Measurements from ENCODE around the gene KCNF1.

DNA sequence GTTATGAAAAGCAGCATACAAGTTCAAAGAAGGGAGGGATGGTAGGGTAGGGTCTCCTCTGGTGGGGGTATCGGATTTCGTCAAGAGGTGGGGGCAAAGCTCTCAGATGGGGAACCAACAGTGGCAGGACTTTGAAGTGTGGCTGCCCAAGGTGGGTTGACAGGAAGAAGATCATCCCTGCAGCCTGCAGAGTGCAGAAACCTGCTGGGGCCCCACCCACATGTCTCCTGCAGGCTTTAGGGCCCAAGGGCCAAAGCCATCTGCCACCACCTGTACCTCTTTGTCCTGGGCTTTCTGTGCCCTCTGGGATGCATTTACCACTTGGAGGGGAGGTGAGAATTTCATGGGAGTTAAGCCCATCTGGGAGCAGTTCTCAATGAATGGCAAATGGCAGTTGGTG lies 42.7 kb downstream of the KCNF1 start:
- TF ChIP-seq, protein P1, sequence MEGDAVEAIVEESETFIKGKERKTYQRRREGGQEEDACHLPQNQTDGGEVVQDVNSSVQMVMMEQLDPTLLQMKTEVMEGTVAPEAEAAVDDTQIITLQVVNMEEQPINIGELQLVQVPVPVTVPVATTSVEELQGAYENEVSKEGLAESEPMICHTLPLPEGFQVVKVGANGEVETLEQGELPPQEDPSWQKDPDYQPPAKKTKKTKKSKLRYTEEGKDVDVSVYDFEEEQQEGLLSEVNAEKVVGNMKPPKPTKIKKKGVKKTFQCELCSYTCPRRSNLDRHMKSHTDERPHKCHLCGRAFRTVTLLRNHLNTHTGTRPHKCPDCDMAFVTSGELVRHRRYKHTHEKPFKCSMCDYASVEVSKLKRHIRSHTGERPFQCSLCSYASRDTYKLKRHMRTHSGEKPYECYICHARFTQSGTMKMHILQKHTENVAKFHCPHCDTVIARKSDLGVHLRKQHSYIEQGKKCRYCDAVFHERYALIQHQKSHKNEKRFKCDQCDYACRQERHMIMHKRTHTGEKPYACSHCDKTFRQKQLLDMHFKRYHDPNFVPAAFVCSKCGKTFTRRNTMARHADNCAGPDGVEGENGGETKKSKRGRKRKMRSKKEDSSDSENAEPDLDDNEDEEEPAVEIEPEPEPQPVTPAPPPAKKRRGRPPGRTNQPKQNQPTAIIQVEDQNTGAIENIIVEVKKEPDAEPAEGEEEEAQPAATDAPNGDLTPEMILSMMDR (IDR thresholded peaks at IDR 0.05): no peak
- no peak for TF ChIP-seq PRRX2 (CRISPR knock-in tag; IDR thresholded peaks at IDR 0.05)
- TF ChIP-seq, protein P2, sequence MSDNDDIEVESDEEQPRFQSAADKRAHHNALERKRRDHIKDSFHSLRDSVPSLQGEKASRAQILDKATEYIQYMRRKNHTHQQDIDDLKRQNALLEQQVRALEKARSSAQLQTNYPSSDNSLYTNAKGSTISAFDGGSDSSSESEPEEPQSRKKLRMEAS (CRISPR knock-in tag; IDR thresholded peaks at IDR 0.05): no peak
- no peak for TF ChIP-seq CREM (CRISPR knock-in tag; IDR thresholded peaks at IDR 0.05)
- no peak for TF ChIP-seq TEAD1 (CRISPR knock-in tag; IDR thresholded peaks at IDR 0.05)
- TF ChIP-seq, protein P3, sequence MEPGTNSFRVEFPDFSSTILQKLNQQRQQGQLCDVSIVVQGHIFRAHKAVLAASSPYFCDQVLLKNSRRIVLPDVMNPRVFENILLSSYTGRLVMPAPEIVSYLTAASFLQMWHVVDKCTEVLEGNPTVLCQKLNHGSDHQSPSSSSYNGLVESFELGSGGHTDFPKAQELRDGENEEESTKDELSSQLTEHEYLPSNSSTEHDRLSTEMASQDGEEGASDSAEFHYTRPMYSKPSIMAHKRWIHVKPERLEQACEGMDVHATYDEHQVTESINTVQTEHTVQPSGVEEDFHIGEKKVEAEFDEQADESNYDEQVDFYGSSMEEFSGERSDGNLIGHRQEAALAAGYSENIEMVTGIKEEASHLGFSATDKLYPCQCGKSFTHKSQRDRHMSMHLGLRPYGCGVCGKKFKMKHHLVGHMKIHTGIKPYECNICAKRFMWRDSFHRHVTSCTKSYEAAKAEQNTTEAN (CRISPR knock-in tag; IDR thresholded peaks at IDR 0.05): no peak
- TF ChIP-seq, protein P4, sequence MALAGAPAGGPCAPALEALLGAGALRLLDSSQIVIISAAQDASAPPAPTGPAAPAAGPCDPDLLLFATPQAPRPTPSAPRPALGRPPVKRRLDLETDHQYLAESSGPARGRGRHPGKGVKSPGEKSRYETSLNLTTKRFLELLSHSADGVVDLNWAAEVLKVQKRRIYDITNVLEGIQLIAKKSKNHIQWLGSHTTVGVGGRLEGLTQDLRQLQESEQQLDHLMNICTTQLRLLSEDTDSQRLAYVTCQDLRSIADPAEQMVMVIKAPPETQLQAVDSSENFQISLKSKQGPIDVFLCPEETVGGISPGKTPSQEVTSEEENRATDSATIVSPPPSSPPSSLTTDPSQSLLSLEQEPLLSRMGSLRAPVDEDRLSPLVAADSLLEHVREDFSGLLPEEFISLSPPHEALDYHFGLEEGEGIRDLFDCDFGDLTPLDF (CRISPR knock-in tag; IDR thresholded peaks at IDR 0.05): no peak
- TF ChIP-seq ZNF138 (CRISPR knock-in tag; conservative IDR thresholded peaks at IDR 0.05): no peak
- no peak for TF ChIP-seq ZNF263 (CRISPR knock-in tag; IDR thresholded peaks at IDR 0.05; ENCODE audit: low read depth)
- TF ChIP-seq, protein P5, sequence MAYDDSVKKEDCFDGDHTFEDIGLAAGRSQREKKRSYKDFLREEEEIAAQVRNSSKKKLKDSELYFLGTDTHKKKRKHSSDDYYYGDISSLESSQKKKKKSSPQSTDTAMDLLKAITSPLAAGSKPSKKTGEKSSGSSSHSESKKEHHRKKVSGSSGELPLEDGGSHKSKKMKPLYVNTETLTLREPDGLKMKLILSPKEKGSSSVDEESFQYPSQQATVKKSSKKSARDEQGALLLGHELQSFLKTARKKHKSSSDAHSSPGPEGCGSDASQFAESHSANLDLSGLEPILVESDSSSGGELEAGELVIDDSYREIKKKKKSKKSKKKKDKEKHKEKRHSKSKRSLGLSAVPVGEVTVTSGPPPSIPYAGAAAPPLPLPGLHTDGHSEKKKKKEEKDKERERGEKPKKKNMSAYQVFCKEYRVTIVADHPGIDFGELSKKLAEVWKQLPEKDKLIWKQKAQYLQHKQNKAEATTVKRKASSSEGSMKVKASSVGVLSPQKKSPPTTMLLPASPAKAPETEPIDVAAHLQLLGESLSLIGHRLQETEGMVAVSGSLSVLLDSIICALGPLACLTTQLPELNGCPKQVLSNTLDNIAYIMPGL (CRISPR knock-in tag; IDR thresholded peaks at IDR 0.05): no peak
- no peak for TF ChIP-seq JUN (CRISPR knock-in tag; IDR thresholded peaks at IDR 0.05)
- TF ChIP-seq ZNF416 (CRISPR knock-in tag; IDR thresholded peaks at IDR 0.05): no peak
- TF ChIP-seq NR3C1 (CRISPR knock-in tag; conservative IDR thresholded peaks at IDR 0.05; ENCODE audit: low read depth): no peak
- TF ChIP-seq ZNF423 (CRISPR knock-in tag; IDR thresholded peaks at IDR 0.05): no peak
